Activated CD8-positive, alpha-beta memory T cell treated with anti-CD3 and anti-CD28 coated beads, Interleukin-2, amount 50 U/mL, for 1 hour (primary cell): ENCODE data around the gene IER5.
A peak's percentile ranks its signal among the peaks of the same experiment; 100 is the strongest.

Source experiments
- DNase-seq: peaks from one replicate; pipeline ENCODE4 v3.0.0-alpha.2; 2020; ENCODE audit errors: extremely low read depth

IER5 gene

GRCh38 chr1:181099152-181100014, 10.9 kb downstream of the IER5 start:
- no peak for DNase-seq

DNA sequence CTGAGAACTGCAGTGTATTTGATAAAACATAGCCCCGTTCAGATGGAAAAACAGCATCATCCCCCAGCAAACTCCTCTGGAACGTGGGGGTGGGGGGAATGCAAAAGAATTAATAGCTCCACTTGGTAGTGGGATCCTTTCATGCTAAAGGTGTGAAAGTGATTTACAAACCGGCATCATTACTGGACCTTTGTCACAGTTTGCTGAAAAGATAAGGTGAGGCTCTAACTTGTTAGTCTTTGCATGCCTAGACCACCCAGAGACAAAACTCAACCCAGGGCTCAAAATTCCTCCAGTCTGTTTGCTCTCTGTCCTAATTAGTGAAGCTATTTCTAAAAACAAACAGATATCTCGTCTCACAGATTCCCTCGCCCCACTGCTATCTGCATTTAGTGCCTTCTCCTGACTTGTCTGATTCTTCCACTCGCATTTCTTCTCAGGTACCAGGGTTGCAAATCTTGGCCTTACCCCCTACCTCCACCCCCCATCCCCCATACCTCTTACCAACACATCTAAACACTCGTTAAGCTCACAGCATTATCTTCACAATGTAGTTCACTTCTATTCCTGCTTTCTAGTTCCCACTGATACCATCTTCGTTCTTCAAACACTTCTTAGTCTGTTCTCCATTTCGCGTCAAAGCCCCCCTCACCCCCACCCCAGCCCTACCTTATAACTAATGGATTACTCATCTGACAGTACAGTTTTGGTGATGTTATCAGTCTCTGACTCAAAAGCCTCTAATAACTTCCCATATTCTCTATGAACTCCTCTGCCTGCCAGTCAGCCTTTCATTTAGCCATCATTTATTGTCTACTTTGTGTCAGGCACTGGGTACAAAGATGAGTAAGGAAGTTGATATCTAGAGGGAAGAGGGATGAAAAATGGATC, 11.8 kb downstream of the IER5 start:
- no peak for DNase-seq

DNA sequence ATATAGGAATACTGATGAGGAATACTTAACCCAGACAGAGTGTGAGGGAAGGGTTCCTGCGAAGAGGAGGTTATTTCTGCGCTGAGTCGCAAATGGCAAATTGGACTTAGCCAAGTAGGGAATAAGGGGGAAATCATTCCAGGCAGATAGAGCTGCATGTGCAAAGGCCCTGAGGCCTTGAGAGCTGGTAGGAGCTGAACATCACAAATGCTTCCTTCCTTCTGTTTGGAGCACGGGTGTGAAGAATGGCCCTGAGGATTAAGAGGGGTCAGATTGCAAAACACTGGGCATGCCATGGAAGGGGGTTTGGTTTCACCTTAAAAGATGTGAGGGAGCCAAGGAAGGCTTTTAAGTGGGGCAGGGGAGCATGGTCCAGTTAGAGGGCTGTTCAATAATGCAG, 12.4 kb downstream of the IER5 start:
- no peak for DNase-seq

DNA sequence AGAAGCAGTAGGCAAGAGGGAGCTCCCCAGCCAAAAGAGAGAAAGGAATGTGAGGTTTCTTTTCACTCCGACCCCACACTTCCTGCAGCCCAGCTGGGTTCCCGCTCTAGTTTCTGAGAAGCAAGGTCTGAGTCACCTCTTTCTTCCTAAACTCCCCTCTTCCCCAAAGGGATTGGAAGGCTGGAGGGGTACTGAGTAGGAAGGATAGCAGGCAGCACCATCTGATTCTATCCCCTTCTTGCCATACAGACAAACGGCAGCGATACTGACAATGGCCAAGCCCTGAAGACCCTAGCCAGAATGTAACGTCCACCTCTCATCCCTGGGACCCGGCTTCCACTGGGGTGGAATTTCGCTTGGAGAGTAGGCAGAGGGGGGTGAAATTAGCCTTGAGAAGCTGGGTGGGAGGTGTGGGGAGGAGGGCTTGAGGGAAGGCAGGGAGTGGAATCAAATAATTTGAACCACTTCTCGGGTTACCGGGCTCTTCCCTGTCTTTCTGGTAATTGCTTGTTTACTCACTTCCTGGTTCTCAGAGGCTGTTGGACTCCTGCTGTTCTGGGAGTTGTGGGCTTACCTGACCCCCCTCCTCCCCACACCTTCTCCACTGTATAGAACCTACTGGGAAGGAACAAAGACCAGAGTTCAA, 13.2 kb downstream of the IER5 start:
- DNase-seq = no peak

DNA sequence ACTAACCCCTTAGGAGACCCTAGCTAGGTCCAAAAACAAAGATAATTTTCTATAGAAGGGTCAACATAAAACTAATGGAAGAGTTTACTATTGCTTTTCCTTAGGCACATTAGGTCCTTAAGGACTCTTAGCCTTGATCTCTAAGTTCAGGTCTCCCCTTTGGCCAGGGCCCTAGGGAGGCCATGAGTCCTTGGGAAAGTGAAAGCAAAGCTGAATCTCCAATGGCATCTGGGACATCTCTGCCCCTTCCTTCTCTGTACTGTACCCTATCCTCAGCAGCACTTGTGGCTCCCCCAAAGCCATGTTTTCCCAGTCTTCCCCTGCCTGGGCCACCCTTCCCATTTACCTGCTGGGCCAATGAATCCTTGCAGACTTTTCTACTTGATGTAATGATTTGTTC, 14.3 kb downstream of the IER5 start:
- no peak for DNase-seq

DNA sequence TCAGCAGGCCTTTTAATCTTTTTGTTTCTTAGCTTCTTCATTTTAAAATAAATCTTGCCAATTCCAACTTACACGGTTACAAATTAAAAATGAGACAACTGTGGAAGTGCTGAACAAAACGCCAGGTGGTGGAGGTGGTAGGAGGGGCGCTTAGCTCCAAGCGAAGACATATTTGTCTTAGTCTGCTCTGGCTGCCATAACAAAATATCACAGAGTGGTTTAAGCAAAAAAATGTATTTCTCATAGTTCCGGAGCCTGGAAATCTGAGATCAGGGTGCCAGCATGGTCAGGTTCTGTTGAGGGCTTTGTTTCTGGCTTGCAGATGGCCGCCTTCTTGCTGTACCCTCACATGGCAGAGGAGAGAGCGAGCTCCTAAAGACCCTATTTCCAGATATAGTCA, 14.9 kb downstream of the IER5 start:
- DNase-seq = no peak

GRCh38 chr1:181104042-181104789, 15.7 kb downstream of the IER5 start:
- no peak for DNase-seq

GRCh38 chr1:181104790-181105133, 16.3 kb downstream of the IER5 start:
- DNase-seq = no peak

- DNase-seq = peak; percentile 87
Measured at GRCh38 chr1:181105134-181106021, 16.9 kb downstream of the IER5 start.

- DNase-seq = no peak
Measured at GRCh38 chr1:181106022-181106312, 17.5 kb downstream of the IER5 start.

- DNase-seq = no peak
Measured at GRCh38 chr1:181106479-181106878, 18.0 kb downstream of the IER5 start.

GRCh38 chr1:181107711-181108110, 19.2 kb downstream of the IER5 start:
- no peak for DNase-seq

DNA sequence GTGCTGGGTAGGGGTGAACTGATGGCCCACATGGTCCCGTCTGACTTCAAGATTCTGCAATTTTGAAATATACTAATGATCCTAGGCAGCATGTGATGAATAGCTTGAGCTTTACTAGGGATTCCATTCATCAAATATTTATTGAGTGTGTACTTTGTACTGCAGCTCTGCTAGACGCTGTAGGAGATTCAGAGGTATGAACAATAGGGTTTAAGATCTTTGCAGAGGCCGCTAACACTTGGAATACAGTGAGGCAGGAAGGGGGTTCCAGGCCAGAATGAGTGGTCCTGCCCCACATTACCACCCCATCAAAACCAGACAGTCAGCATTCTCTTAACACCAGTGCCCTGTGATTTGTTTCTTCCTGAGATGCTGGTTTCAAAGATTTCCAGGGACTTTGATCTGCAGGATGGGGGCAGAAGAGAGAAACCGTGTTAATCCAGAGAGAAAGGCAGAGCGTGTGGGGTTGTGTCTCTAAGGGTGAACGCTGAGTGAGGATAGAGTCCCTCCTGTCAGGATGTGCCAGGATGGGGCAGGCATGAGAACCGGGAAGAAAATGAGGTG, 19.9 kb downstream of the IER5 start:
- DNase-seq = no peak

GRCh38 chr1:181110013-181110412, 21.5 kb downstream of the IER5 start:
- no peak for DNase-seq

GRCh38 chr1:181111559-181111958, 23.1 kb downstream of the IER5 start:
- no peak for DNase-seq

GRCh38 chr1:181112071-181112929, 23.8 kb downstream of the IER5 start:
- DNase-seq = no peak

GRCh38 chr1:181113059-181113641, 24.6 kb downstream of the IER5 start:
- no peak for DNase-seq

GRCh38 chr1:181114574-181115367, 26.3 kb downstream of the IER5 start:
- no peak for DNase-seq

DNA sequence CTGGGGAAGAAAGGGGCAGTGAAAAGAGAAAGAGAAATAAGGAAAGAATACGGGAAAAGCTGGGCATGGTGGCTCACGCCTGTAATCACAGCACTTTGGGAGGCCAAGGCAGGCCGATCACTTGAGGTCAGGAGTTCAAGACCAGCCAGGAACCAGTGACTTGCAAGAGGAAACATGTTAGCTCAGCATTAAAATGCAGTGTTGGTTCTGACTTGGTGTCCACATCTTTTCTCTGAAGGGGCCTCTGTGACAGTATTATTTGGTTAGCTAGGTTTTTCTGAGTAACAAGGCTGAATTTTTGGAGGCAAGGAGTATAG, 26.8 kb downstream of the IER5 start:
- DNase-seq = no peak
